Left lung (tissue), 10 donors: ENCODE data around the gene NOC3L. TPM values are rescaled to one million over a fixed set of nuclear protein-coding genes. Genes with fewer than 3 reads are reported as not detected.
A peak's percentile ranks its signal among the peaks of the same experiment; 100 is the strongest.

Source experiments
- ATAC-seq: fragments of 200-7000 bp; cut with Tn5 transposase; one replicate; pipeline ENCODE4 v1.9.1; 2020; ENCODE audit warnings: moderate library complexity
- DNase-seq, 4 donors: peaks; one replicate each; pipeline ENCODE4 v3.0.0-alpha.2; 2013 to 2020
- H3K27ac ChIP-seq, 2 donors: fragments of 200-600 bp; sonication (generic) in 1 of 2; one replicate each; pipeline versions ENCODE4 v1.5.0 to v1.8.0; 2020 to 2021
- H3K27me3 ChIP-seq, 2 donors: fragments of 200-600 bp; sonication (generic) in 1 of 2; one replicate each; pipeline versions ENCODE4 v1.5.0 to v1.8.0; 2020 to 2021
- H3K36me3 ChIP-seq, 2 donors: fragments of 200-600 bp; sonication (generic) in 1 of 2; one replicate each; pipeline versions ENCODE4 v1.5.0 to v1.8.0; 2020 to 2021
- H3K4me1 ChIP-seq, 2 donors: fragments of 200-600 bp; one replicate each; pipeline ENCODE4 v1.8.0; 2021
- H3K4me3 ChIP-seq, 2 donors: fragments of 200-600 bp; sonication (generic) in 1 of 2; one replicate each; pipeline versions ENCODE4 v1.5.0 to v1.8.0; 2020 to 2021; ENCODE audit warnings: mild to moderate bottlenecking in 1 of 2
- H3K9me3 ChIP-seq, 2 donors: fragments of 200-600 bp; sonication (generic) in 1 of 2; one replicate each; pipeline versions ENCODE4 v1.5.0 to v1.8.0; 2020 to 2021
- intact Hi-C, 2 donors: fragments of 100-400 bp; cut with DNase I; formaldehyde crosslinking; loops; one replicate each; pipeline versions ENCODE4 v1.11.2 to v1.14.2; 2022
- polyA plus RNA-seq, 6 donors: library from polyadenylated mRNA; unstranded; fragments of 120-200 nt; gene quantifications; one replicate each; pipeline ENCODE4 v1.2.1, GENCODE V29; 2013; ENCODE audit not compliant: insufficient read length in 6 of 6
- total RNA-seq, 2 donors: library from RNA; stranded (reverse); fragmentation: NEBNext Ultra II Directional; extraction: Animal tissue kit (Norgen Biotek cat#: 25700); gene quantifications; one replicate each; pipeline ENCODE4 v1.2.1, GENCODE V29; 2021
- TF ChIP-seq, protein P1 (sequence below), 2 donors: fragments of 200-600 bp; sonication (generic) in 1 of 2; IDR thresholded peaks; one replicate each; pipeline versions ENCODE4 v1.5.0 to v1.8.0; 2021; ENCODE audit warnings: antibody characterized with exemption in 2 of 2
- donor health status: DM: no; HTN: yes; CAD: no.
- donor health status: DM: no; HTN: no; CAD: no.

Gene NOC3L
- total and polyA plus RNA-seq, 8 donors = 13.7 to 30.5 (median 27.1) TPM

- intact Hi-C loops = loop anchor here in 1 of 2 donors (10.0 kb wide), 1 partner anchor 406 kb away; no protein-coding TSS in a partner anchor
- no peak overlapping the region for H3K27ac ChIP-seq
- TF ChIP-seq, protein P1, sequence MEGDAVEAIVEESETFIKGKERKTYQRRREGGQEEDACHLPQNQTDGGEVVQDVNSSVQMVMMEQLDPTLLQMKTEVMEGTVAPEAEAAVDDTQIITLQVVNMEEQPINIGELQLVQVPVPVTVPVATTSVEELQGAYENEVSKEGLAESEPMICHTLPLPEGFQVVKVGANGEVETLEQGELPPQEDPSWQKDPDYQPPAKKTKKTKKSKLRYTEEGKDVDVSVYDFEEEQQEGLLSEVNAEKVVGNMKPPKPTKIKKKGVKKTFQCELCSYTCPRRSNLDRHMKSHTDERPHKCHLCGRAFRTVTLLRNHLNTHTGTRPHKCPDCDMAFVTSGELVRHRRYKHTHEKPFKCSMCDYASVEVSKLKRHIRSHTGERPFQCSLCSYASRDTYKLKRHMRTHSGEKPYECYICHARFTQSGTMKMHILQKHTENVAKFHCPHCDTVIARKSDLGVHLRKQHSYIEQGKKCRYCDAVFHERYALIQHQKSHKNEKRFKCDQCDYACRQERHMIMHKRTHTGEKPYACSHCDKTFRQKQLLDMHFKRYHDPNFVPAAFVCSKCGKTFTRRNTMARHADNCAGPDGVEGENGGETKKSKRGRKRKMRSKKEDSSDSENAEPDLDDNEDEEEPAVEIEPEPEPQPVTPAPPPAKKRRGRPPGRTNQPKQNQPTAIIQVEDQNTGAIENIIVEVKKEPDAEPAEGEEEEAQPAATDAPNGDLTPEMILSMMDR (IDR thresholded peaks at IDR 0.05) = peak; percentile 69 to 84
- ATAC-seq (peak; percentile 63), DNase-seq (peak in 3 of 4 donors; percentile 59 to 80 (median 65))
- no peaks in the 10 kb centered on the region for H3K9me3 ChIP-seq
- H3K36me3 ChIP-seq = peaks cover 0 to 18% of the 10 kb centered on the region in 2 donors
- no peaks in the 10 kb centered on the region for H3K27me3 ChIP-seq
- no peaks in the 10 kb centered on the region for H3K4me1 ChIP-seq
- no peak overlapping the region for H3K4me3 ChIP-seq
Measured at GRCh38 chr10:94320285-94320914, 42.3 kb downstream of the NOC3L start.

DNA sequence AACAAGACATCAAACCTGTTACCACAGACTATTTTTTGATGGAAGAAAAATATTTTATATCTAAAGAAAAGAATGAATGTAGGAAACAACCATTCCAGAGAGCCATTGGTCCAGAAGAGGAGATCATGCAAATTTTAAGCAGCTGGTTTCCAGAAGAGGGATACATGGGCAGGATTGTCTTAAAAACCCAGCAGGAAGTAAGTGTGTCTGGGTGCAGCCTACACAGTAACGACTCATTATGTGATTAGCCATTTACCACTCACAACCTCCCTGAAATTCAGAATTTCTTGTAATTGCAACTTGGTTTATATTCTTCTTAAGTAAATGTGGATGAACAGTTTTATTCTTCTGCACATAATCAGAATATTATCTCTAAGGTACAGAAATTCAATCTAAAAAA, 46.2 kb downstream of the NOC3L start:
- TF ChIP-seq, protein P1 (IDR thresholded peaks at IDR 0.05) = no peak
- DNase-seq = no peak
- H3K4me1 ChIP-seq = no peaks in the 10 kb centered on the region
- ATAC-seq = no peak
- no peaks in the 10 kb centered on the region for H3K9me3 ChIP-seq
- H3K27me3 ChIP-seq = no peaks in the 10 kb centered on the region
- no peak overlapping the region for H3K4me3 ChIP-seq
- no peak overlapping the region for H3K27ac ChIP-seq
- no peaks in the 10 kb centered on the region for H3K36me3 ChIP-seq
- intact Hi-C loops = no loop called here

DNA sequence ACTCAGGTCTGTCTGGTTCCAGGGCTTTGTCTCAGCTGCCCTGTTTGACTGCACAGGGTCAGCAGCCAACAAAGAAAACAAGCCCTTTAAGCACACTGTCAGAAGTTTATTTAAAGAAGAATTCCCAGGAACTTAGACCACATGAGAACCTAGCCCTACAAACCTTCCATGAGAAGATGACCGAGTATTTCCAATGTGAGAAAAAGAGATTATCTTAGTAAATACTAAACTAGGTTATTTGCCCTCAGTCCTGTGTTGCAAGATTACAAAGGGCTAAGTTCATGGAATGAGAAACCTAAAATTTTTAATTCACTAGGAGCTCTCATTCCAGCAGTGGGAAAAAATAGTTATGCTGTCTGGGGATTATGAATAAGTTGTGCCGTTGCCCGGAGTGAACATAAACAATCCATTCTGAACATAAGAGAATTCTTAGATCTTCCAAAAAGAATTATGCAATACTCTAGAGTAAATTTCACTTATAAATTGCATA, 46.7 kb downstream of the NOC3L start:
- Histone ChIP-seq H3K36me3 (no peaks in the 10 kb centered on the region), H3K27me3 (no peaks in the 10 kb centered on the region), H3K4me1 (no peaks in the 10 kb centered on the region), H3K9me3 (no peaks in the 10 kb centered on the region), H3K27ac (no peak overlapping the region), H3K4me3 (no peak overlapping the region)
- intact Hi-C loops = no loop called here
- DNase-seq = peak in 2 of 4 donors; percentile 77 to 87
- ATAC-seq = peak; percentile 56
- TF ChIP-seq, protein P1 (IDR thresholded peaks at IDR 0.05) = no peak

DNA sequence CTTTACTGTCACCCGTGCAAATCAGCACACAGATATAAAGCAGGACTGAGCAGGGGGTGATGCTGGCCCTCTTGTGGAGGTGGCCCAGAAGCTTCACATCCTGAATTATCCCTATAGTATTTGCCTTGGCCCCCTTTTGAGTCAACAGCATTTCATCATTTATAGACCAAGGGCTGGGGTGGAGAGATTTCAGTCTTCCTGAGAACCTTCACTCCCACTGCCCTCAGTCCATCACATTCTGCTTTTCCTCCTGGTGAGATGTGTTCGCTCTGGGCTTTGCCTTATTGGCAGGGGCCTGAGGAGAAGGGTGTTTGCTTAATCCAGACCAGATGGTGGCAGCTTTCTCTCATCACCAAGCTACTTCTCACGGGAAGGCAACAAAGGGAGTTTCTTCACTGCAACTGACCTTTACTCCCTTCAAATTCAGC, 47.7 kb downstream of the NOC3L start:
- Histone ChIP-seq H3K27ac (no peak overlapping the region), H3K27me3 (no peaks in the 10 kb centered on the region), H3K4me3 (no peak overlapping the region), H3K9me3 (no peaks in the 10 kb centered on the region), H3K4me1 (no peaks in the 10 kb centered on the region), H3K36me3 (no peaks in the 10 kb centered on the region)
- DNase-seq (peak in 1 of 4 donors; percentile 55), ATAC-seq (no peak)
- intact Hi-C loops = no loop called here
- TF ChIP-seq, protein P1 (IDR thresholded peaks at IDR 0.05) = no peak

GRCh38 chr10:94310369-94310768, 52.4 kb downstream of the NOC3L start:
- Histone ChIP-seq H3K9me3 (no peaks in the 10 kb centered on the region), H3K4me3 (no peak overlapping the region), H3K36me3 (no peaks in the 10 kb centered on the region), H3K27me3 (peaks cover 0 to 3% of the 10 kb centered on the region in 2 donors), H3K27ac (no peak overlapping the region), H3K4me1 (no peaks in the 10 kb centered on the region)
- TF ChIP-seq, protein P1 (IDR thresholded peaks at IDR 0.05) = no peak
- DNase-seq = no peak
- intact Hi-C loops = no loop called here
- ATAC-seq = no peak
